ENCODE data around the gene KATNAL2.

Gene KATNAL2

DNA sequence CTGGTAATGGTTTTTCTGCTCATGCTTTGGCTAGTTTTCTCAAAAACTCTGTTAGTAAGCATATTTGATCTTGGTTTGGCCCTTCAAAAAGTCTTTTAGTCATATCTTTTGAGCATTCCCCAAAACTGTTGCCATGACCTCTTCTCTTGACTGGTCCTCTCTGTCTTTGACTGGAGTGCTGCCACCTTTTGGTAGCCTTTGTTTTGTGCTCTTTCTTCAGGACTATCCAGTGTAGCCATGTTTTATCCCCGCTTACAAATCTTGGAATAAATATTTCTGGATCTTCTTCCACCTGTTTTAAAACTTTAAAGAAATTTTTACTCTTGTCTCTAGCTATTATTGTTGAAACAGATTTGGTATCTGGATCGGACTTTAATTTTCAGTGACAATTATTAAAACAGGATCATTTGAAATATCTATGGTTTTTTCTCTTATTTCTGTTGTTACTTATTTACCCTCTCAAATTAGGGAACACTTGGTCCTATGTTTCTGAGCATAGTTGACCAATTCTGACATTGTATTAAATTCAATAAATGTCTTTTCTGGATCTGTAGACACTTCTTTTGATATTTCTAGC, 119.0 kb downstream of the KATNAL2 start:
- no peak for FAIRE-seq

DNA sequence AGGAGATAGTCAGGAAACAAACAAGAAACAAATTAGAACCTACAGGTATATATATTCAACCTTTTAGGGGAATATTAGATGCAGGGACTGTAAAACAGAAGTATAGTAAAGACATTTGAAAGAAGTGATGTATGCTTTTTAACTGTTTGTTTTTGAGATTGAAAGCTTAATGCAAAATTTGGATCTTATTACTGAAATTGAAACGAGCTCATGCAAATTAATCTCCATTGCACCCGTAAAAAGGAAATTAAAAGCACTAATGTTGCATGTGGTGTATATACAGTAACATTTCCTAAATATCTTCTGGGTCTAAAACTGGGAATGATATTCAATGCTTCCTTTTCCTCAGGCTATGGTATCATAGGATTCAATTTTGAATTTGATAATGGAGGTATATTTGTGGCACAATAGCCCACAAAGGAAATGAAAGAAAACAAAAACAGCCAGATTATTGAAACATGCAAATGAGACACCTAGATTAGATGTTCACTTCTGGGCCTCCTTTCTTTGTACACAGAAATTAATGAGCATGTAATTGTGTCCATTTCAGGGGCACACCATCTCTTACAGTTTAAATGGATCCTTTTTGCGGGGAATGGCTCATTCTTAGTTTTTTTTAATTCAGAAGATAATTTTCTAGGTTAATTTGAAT, 119.7 kb downstream of the KATNAL2 start:
- no peak for FAIRE-seq

DNA sequence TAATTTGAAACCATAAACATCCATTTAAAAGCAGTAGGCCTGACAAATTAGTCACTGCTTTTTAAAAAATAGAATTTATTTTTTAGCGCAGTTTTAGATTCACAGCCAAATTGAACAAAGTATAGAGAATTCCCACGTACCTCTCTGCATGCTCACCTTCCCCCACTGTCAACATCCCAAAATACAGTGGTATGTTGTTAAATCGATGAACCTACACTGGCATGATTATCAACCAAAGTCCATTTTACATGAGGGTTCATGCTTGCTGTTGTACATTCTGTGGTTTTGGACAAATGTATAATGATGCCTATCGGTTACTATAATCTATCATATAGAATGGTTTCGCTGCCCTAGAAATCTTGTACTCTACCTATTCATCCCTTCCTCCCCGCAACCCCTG, 123.6 kb downstream of the KATNAL2 start:
- FAIRE-seq: no peak

DNA sequence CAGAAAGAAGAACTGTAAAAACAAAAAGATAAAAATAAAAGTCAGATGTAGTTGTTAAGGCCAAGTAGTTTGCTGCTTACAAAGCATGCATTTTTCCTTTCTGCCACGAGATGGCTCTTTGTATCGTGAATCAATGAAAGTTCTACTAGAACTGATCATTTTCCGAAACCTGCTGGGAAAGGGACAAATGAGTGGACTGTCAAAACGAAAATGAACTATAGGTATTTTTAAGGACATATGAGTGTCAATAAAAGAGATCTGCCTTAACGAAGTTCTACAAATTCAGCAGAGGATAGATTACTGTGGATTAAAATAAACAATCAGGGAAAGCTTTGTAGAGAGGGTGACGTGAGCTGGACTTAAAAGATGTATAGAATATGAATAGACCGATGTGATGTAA, 133.1 kb downstream of the KATNAL2 start:
- no peak for FAIRE-seq

DNA sequence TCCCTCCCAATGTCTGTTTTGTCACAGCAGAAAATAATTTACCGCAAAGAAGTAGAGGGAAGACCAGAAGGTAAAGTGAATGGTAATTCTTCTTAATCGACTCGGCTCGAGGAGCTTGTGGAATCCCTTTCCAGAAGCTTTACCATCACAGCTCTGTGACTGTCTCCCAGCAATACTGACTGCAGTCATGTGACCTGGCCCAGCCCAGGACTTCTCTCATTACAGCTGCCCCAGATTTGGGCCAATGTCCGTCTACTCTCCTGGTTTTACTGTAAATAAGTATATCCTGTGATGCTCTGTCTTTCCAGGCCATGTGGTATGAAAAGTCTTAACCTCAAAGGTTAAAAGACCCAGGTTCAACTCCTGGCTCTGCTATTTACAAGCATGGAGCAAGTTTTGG, 137.0 kb downstream of the KATNAL2 start:
- FAIRE-seq: no peak

DNA sequence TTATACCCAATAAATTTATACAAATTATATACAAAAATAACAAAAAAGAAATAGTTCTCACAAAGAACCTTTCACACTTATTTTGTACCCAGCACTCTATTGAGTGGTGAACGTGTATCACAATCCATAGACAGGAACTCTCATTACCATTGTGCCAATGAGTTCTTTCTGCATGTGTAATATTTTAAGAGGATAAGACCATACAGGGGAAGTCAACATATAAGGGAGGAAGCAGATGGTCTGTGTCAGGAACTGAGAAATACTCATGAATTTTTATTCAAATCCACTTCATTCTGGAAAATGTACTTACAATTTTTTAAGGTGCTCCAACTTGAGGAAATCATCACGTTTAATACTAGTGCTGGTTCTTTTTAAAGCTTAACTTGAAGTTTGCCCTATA, 145.1 kb downstream of the KATNAL2 start:
- FAIRE-seq: no peak

DNA sequence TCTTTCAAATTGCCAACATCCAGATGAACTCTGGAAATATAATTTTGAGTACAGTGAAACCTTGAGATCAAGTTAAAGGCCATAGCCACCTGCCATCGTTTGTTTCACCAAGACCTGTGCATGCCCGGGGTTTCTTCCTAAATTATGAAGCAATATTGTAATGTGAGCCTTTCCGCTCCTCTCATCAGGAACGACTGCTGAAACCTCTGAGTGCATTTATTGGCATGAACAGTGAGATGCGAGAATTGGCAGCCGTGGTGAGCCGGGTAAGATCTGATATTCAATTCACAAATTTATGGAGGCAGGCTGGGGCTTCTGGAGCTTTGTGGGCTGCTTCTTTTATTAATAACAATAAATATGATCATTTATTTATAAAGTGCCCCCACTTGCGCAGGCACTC, 145.7 kb downstream of the KATNAL2 start:
- FAIRE-seq: no peak

DNA sequence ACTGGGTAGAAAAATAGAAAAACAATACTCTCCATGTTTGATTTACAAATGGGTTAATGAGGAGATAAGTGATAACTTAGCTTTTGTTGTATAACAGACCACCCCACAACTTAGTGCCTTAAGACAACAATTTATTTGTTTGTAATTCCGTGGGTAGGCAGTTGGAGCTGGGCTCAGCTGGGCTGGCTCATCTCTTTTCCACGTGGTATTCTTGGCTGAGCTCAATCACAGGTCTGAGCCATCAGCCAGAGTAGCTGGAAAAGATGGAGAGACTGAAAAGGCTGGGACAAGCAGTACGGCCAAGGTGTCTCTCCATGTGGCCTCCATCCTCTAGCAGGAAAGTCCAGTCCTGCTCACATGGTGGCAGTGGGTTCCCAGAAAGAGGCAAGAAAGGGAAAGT, 150.2 kb downstream of the KATNAL2 start:
- no peak for FAIRE-seq

DNA sequence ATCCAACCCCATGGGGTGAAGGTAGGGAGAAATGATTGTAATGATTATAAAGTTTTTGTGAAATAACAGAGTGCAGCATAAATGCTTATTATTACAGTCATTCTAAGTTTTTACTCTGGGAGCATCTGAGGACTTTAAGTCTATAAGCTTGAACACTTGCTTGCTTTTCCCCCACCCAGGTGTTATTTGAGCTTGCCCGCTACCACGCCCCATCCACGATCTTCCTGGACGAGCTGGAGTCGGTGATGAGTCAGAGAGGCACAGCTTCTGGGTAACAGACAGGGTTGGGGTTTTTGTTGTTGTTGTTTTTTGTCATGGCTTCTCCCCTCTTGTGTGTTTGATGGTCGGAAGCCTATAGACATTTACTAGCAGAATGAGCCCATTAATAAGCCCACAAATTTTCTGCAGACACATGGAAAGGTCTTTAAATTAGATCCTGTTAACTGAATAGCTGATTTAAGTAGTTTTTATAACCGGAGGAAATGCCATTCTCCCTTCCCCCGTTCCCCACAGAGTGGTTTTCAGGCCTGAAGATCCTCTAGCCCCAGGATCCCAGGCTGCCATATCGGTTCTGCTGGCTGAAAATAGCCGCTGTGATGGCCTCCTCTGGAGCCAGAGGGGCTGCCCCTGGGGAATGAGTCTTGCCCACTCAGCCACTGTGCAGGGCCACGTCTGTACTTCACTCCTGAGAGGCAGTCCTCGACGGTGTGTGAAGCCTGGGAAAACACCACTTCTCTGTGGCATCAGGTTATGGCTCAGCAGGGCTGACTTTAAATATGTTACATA, 157.9 kb downstream of the KATNAL2 start:
- no peak for FAIRE-seq

DNA sequence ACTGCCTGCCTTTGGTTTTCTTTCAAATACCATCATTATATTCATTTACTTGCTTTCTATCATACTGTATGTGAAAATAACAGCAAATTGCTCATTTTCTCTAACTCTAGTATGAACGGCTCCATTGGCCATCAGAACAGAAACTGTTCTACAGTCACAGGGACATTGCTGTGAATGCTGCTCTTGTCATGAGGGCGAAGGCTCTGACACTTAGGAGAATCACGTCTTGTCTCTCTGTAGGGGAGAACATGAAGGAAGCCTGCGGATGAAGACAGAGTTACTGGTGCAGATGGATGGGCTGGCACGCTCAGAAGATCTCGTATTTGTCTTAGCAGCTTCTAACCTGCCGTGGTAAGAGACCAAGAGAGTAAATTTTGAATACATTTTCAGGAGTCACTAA, 159.7 kb downstream of the KATNAL2 start:
- no peak for FAIRE-seq

DNA sequence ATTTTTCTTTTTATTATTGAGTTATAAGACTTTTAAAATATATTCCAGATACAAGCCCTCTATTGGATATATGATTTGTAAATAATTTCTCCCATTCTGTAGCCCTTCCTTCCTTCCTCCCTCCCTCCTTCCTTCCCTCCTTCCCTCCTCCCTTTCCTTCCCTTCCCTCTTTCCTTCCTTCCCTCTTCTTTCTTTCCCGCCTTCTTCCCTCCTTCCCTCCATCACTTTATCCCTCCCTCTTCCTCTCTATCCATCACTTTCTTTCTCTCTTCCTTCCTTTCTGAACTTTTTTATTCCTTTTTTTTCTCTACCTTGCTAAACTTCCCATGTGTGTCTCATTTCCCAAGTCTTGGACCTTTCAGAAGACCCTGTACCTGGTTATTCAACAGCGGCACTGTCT, 163.5 kb downstream of the KATNAL2 start:
- FAIRE-seq: no peak

DNA sequence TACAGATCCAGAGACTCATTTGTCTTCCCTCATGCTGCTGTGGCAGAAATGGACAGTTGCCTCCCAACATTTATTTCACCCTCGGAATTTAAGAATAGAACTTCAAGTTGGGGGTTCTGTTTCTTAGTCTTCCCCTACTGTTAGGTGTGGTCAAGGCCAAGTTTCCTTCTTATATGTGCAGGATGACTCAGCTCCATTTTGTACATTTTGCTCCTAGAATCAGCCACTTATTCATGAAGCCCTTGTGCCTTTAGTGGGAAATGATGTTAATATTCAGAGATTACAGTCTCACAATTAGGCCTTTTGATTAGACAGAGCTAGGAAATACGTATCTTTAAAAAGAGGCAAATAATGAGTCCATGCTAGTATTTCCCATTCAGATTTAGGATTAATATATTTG, 164.2 kb downstream of the KATNAL2 start:
- no peak for FAIRE-seq

DNA sequence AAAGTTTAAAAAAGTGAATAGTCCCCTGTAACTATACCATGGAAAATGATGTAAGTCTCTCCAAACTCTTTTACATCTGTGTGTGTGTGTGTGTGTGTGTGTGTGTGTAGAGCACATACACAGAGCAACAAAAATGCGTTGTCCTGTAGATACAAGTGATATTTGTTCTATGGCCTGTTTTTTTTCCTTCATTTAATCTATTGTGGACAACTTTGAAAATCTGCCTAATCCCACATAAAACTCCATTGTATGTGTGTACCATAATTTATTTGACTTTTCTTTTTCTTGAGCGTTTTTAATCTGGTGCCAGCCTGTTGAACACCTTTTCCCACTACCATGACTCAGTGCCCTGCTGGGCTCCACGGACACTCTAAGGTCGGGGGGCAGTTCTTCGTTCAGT, 170.3 kb downstream of the KATNAL2 start:
- FAIRE-seq: no peak

DNA sequence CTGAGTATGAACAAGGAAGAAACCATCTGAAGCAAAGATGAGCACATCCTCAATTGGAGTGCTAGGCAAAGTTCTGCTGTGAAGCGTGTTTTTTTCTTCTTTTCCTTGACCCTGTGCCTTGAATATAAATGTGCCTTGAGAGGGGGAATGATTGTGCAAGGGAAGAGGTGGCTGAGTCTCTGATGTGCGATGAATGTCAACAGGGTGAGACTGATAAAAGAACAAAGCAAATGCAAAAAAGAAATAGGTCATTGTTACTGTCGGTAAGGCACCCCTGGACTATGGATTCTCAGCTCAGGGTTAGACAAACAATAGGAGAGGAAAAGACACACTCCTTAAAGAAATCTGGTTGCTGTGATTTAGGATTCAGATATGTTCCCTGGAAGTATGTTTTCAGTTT, 178.4 kb downstream of the KATNAL2 start:
- no peak for FAIRE-seq

DNA sequence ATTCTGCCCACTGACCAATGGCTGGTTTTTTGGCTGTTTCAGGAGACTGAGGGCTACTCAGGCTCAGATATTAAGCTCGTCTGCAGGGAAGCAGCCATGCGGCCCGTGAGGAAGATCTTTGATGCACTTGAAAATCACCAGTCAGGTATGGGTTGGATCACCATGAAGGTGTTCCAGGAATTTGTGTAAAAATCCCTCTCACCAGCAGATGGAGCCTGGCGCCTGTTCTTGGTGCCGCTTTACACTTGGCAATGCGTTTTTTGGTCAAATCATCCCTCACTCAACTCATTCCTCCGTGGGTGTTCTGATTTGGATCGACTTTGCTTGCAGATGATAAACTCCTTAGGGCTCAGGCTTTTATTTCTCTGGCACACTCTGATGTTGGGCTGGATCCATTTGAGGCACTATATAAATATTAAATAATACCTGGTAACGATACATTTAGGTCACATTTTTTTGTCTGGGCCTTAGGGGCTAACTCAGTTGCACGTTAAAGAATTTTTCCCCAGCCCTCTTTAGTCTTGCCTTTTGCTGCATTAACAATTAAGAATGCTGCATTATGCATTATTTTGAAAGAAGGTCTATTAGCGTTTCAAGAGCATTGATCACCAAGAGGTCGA, 182.9 kb downstream of the KATNAL2 start:
- FAIRE-seq: no peak

DNA sequence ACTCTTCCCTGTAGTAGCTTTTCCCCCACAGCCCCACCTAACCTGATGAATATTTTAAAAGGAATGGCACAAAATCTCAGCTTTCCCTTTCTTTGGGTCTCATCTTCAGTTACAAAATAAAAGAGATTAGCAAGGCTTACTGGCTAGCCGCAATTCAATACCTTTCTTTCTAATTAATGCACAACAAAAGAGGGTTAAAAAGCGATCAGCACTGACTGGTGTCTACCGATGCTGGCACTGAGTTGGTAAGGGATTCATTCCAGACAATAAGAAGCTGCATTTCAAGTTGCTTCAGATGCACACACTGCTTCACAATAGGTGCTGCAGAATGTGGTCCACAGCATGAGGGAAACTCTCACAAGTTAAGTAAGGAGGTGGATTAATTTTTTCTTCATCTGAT, 191.0 kb downstream of the KATNAL2 start:
- no peak for FAIRE-seq

DNA sequence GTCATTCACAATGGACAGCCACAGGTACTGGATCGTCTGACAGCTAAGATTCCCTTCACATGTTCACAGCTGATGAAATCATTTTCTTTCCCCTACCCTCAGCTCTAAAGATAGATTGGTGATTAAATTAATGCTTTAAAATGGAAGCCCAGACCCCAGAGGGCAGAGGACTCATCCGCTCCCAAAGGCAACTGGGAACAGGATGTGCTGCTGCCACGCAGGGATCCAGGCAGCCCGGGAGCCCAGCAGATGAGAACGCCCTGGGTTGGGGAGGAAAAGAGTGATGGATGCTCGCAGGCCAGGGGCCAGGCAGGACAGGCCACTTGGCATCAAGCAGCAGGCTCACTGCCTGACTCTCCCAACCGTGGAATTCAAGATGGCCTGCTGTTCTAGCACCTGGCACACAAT, 191.6 kb downstream of the KATNAL2 start:
- FAIRE-seq: no peak

DNA sequence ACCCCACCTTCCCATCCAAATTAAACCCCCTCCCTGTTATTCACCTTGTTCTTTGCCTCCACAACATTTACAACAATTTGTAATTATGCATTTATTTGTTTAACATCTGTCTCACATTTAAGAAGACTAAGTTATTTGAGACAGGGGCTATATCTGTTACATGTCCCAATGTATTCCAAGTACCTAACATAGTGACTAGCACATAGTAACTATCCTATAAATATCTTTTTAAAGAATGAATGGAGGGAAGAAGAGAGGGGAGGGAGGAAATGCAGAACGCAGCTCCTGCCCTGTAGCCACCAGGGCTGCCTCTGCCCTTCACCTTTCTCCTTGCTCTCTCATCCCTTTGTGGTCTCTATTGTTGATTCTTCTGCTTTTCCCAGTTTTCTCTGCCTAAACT, 192.3 kb downstream of the KATNAL2 start:
- FAIRE-seq: no peak

DNA sequence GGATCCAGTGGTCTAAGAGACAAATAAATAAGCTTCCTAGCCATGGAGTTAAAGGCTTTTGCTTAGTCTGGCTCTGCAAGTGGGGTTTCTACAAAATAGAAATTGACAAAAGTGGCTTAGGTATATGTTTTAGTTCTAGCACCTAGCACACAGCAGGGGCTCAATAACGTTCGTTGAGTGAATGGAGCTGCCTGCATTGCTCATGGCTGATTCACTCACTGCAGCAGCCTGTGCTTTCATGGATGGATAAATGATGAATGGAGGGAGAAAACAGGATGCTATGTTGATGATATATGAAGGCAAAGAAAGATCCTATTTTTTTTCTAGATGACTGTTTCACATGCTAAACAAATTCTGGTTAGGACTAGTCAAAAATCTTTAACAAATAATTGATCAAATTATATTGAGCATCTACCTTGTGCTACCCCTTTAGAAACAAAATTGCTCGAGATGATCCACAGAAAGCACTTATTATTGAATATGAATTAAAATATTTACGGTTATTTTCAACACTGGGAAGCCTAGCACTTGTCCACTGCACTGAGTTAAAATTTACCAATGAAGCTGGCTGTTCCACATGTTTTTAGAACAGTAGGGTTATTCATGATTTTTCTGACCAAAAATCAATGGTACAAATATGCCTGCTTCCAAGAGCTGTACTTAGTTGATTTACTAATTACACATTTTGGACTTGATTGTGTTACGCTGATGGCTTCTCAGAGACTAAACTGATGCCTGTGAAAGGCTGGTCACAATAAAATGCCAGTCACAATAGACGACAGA, 193.3 kb downstream of the KATNAL2 start:
- FAIRE-seq: no peak

DNA sequence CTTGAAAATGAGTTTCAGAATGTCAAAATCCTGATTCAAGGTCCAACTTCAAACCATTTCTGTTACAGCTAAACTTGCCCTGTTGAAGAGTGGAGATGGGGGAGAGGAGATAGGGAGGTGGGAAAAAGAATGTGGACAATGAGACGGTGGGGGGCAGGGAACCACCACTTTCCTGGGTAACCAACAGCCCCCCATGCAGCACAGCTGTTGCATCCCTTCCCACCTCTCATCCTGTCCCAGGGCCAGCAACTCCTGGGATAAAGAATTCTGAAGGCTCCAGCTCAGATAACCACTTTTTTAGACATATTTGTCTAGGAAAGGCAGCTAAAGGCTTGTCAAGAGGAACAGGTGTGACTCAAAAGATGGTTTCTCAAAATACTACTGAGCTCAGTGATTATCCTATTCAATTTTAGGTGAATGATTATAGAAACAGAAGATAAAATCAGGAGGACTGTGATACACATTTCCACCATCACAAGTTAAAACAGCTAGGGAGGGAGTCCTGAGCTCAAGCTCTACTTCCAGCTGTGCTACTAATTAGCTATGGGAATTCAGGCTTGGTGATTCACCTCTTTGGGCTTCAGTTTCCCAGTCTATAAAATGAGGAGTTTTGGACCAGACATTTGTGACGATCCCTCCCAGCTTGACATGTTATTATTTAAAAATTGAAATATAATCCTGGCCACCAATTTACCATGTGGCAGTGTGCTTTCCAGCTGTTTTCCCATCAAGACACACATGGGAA, 196.6 kb downstream of the KATNAL2 start:
- no peak for FAIRE-seq

DNA sequence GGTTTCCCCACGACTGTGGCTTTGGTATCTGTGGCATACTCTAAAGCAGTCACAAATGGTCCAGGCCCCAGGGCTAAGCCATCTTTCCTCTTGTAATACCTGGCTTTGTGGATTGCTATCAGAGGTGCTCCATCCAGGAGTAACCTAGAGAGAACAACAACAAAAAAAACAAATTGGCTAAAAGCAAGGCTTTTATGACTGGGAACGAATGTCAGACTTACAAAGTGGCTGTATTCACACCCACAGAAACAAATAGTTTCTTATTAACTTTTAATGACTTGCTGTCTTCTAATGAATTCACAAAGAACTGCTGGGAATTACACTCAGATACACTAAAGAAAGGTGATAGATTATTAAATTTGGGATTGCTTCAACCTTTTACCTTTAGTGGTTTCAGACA, 197.8 kb downstream of the KATNAL2 start:
- FAIRE-seq: no peak

DNA sequence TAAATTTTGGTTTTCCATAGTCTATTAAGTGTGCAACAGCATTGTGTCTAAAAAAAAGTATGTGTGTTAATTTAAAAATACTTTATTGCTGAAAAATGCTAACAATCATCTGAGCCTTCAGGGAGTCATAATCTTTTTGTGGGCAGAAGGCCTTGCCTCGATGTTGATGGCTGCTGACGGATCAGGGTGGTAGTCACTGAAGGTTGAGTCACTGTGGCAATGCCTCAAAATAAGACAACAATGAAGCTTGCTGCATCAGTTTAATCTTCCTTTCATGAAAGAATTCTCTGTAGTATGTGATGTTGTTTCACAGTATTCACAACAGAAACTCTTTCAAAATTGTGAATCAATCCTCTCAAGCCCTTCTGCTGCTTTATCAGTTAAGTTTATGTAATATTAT, 201.6 kb downstream of the KATNAL2 start:
- no peak for FAIRE-seq
